OCI-LY7 (cell line): ENCODE data around the gene KCNB1.

ENCODE experiments used
- EZH2phosphoT487 ChIP-seq: fragments of 200-600 bp; sonication (generic); IDR thresholded peaks from 2 replicates; pipeline ENCODE4 v1.6.1; 2018; ENCODE audit warnings: low read depth, borderline replicate concordance, mild to moderate bottlenecking, mixed run types, antibody characterized with exemption, low read length, moderate library complexity, mixed read lengths
- TF ChIP-seq, protein P1 (sequence below): fragments of 200-600 bp; sonication (generic); conservative IDR thresholded peaks from 2 replicates; pipeline ENCODE4 v1.5.1; 2014; ENCODE audit warnings: mild to moderate bottlenecking, antibody characterized with exemption, low read length, moderate library complexity, mixed read lengths

DNA sequence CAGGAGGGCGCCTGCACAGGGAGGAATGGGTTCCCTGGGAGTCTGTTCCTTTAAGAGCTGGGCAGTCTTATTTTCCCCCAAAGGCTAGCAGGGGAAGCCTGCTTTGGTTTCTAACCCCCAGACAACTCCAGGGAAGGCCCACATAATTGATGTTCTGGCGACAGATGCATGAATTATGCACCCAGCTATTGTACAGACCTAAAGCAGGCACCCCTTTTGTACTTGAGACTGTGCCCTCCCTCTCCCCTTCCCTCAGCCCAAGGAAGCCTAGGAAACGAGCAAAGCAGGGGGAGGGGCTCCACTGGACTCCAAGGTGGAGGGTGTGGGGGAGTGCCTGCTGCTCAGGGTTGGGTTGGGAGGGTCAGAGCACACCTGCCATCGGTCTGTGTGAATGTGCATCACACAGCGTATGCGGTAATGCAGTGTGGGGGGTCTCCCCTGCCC lies 102.1 kb downstream of the KCNB1 start:
- TF ChIP-seq, protein P1, sequence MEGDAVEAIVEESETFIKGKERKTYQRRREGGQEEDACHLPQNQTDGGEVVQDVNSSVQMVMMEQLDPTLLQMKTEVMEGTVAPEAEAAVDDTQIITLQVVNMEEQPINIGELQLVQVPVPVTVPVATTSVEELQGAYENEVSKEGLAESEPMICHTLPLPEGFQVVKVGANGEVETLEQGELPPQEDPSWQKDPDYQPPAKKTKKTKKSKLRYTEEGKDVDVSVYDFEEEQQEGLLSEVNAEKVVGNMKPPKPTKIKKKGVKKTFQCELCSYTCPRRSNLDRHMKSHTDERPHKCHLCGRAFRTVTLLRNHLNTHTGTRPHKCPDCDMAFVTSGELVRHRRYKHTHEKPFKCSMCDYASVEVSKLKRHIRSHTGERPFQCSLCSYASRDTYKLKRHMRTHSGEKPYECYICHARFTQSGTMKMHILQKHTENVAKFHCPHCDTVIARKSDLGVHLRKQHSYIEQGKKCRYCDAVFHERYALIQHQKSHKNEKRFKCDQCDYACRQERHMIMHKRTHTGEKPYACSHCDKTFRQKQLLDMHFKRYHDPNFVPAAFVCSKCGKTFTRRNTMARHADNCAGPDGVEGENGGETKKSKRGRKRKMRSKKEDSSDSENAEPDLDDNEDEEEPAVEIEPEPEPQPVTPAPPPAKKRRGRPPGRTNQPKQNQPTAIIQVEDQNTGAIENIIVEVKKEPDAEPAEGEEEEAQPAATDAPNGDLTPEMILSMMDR = no peak
- TF ChIP-seq EZH2phosphoT487 = no peak
